ENCODE measurements around the gene NOX3.

Gene NOX3

DNA sequence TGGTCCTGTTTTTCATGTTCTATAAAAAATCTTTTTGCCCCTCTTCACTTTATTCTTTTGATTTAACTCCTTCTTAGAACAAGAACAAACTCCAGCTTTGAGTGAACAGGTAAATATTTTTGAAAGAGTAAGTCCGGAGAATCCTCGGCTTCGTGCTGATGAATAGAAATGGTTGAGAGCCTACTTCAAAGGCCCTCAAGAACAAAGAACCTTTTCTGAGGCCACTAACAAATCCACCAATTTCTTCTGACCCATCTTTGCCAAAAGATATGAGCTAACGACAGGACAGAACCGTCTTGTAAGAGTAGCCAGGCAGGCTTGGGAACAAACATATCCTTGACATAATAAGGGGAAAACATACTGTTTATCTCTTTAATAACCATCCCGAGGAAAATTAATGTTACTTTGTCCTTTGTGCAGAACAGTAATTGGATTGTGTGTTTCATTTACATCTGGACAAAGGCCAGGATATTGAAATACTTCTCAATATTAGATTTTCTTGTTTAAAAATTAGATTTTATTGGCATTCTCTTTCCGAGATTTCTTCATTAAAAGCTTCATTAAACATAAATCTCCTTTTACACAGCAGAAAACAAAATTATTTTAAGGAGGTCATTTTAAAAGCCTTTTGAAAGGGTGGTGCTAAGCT is 52.9 kb downstream of the NOX3 start:
- 100% methylated on average over 1 of the region's 7 CpGs; no CpG with 5 or more reads in 1 of the 2 experiments for WGBS, 2 experiments (ENCODE audit: insufficient coverage in 2 of 2)
- Histone ChIP-seq H3K9me3 (ENCODE audit: control insufficient read depth, low read length) (no peaks in the 10 kb centered on the region), H3K4me1 (ENCODE audit: control insufficient read depth, insufficient read depth, low read length, poor library complexity, severe bottlenecking) (no peaks in the 10 kb centered on the region), H3K4me3 (ENCODE audit: extremely low read depth, insufficient read depth, low read length, poor library complexity, severe bottlenecking) (no peak overlapping the region), H3K27ac (ENCODE audit: low read depth, low read length, severe bottlenecking) (no peak overlapping the region), H3K36me3 (ENCODE audit: control insufficient read depth, insufficient read depth, low read length) (no peaks in the 10 kb centered on the region)

- 83 to 93% methylated on average over 2 of the region's 2 CpGs for WGBS, 2 experiments (ENCODE audit: insufficient coverage in 2 of 2)
- no peak overlapping the region for H3K4me3 ChIP-seq (ENCODE audit: extremely low read depth, insufficient read depth, low read length, poor library complexity, severe bottlenecking)
- no peaks in the 10 kb centered on the region for H3K4me1 ChIP-seq (ENCODE audit: control insufficient read depth, insufficient read depth, low read length, poor library complexity, severe bottlenecking)
- no peaks in the 10 kb centered on the region for H3K9me3 ChIP-seq (ENCODE audit: control insufficient read depth, low read length)
- no peak overlapping the region for H3K27ac ChIP-seq (ENCODE audit: low read depth, low read length, severe bottlenecking)
- no peaks in the 10 kb centered on the region for H3K36me3 ChIP-seq (ENCODE audit: control insufficient read depth, insufficient read depth, low read length)
Measured at GRCh38 chr6:155400654-155400965, 55.0 kb downstream of the NOX3 start.

- H3K4me1 ChIP-seq (ENCODE audit: control insufficient read depth, insufficient read depth, low read length, poor library complexity, severe bottlenecking): no peaks in the 10 kb centered on the region
- no peaks in the 10 kb centered on the region for H3K36me3 ChIP-seq (ENCODE audit: control insufficient read depth, insufficient read depth, low read length)
- no peaks in the 10 kb centered on the region for H3K9me3 ChIP-seq (ENCODE audit: control insufficient read depth, low read length)
- no peak overlapping the region for H3K27ac ChIP-seq (ENCODE audit: low read depth, low read length, severe bottlenecking)
- WGBS, 2 experiments (ENCODE audit: insufficient coverage in 2 of 2): 90 to 91% methylated on average over 8 to 9 of the region's 15 CpGs
- no peak overlapping the region for H3K4me3 ChIP-seq (ENCODE audit: extremely low read depth, insufficient read depth, low read length, poor library complexity, severe bottlenecking)
Measured at GRCh38 chr6:155399745-155400653, 55.6 kb downstream of the NOX3 start.

- WGBS, 2 experiments (ENCODE audit: insufficient coverage in 2 of 2): 80 to 84% methylated on average over 4 of the region's 5 CpGs
- Histone ChIP-seq H3K27ac (ENCODE audit: low read depth, low read length, severe bottlenecking) (no peak overlapping the region), H3K36me3 (ENCODE audit: control insufficient read depth, insufficient read depth, low read length) (no peaks in the 10 kb centered on the region), H3K4me3 (ENCODE audit: extremely low read depth, insufficient read depth, low read length, poor library complexity, severe bottlenecking) (no peak overlapping the region), H3K4me1 (ENCODE audit: control insufficient read depth, insufficient read depth, low read length, poor library complexity, severe bottlenecking) (no peaks in the 10 kb centered on the region), H3K9me3 (ENCODE audit: control insufficient read depth, low read length) (no peaks in the 10 kb centered on the region)
Measured at GRCh38 chr6:155399062-155399744, 56.4 kb downstream of the NOX3 start.

GRCh38 chr6:155398701-155399061 is 57.0 kb downstream of the NOX3 start:
- Histone ChIP-seq H3K4me3 (ENCODE audit: extremely low read depth, insufficient read depth, low read length, poor library complexity, severe bottlenecking) (no peak overlapping the region), H3K36me3 (ENCODE audit: control insufficient read depth, insufficient read depth, low read length) (no peaks in the 10 kb centered on the region), H3K9me3 (ENCODE audit: control insufficient read depth, low read length) (no peaks in the 10 kb centered on the region), H3K4me1 (ENCODE audit: control insufficient read depth, insufficient read depth, low read length, poor library complexity, severe bottlenecking) (no peaks in the 10 kb centered on the region), H3K27ac (ENCODE audit: low read depth, low read length, severe bottlenecking) (no peak overlapping the region)
- WGBS, 2 experiments (ENCODE audit: insufficient coverage in 2 of 2): 89 to 90% methylated on average over 6 to 7 of the region's 7 CpGs

GRCh38 chr6:155398221-155398620 is 57.4 kb downstream of the NOX3 start:
- no peaks in the 10 kb centered on the region for H3K36me3 ChIP-seq (ENCODE audit: control insufficient read depth, insufficient read depth, low read length)
- no peaks in the 10 kb centered on the region for H3K4me1 ChIP-seq (ENCODE audit: control insufficient read depth, insufficient read depth, low read length, poor library complexity, severe bottlenecking)
- H3K27ac ChIP-seq (ENCODE audit: low read depth, low read length, severe bottlenecking): no peak overlapping the region
- H3K4me3 ChIP-seq (ENCODE audit: extremely low read depth, insufficient read depth, low read length, poor library complexity, severe bottlenecking): no peak overlapping the region
- WGBS, 2 experiments (ENCODE audit: insufficient coverage in 2 of 2): 88 to 93% methylated on average over 3 of the region's 3 CpGs
- H3K9me3 ChIP-seq (ENCODE audit: control insufficient read depth, low read length): no peaks in the 10 kb centered on the region

GRCh38 chr6:155397172-155397705 is 58.4 kb downstream of the NOX3 start:
- WGBS, 2 experiments (ENCODE audit: insufficient coverage in 2 of 2): 95 to 100% methylated on average over 2 of the region's 3 CpGs
- Histone ChIP-seq H3K4me1 (ENCODE audit: control insufficient read depth, insufficient read depth, low read length, poor library complexity, severe bottlenecking) (no peaks in the 10 kb centered on the region), H3K27ac (ENCODE audit: low read depth, low read length, severe bottlenecking) (no peak overlapping the region)

DNA sequence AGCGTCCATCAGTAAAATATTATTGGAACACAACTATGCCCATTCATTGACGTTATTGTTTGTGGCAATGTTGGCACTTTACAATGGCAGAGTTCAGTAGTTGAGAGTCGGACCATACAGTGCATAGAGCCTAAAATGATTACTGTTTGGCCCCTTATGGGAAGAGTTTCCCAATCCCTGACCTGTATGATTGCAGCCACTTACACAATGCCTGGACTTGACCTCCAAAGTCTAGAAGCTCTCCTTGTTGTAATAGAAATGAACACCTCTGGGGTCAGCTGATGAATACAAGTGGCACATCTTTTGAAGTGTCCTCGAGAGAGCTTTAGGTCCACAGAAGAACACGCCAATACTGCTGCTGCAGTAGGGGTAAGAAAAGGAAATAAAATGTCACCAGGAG is 59.0 kb downstream of the NOX3 start:
- Histone ChIP-seq H3K9me3 (ENCODE audit: control insufficient read depth, low read length) (no peaks in the 10 kb centered on the region), H3K4me3 (ENCODE audit: extremely low read depth, insufficient read depth, low read length, poor library complexity, severe bottlenecking) (no peak overlapping the region), H3K4me1 (ENCODE audit: control insufficient read depth, insufficient read depth, low read length, poor library complexity, severe bottlenecking) (no peaks in the 10 kb centered on the region), H3K36me3 (ENCODE audit: control insufficient read depth, insufficient read depth, low read length) (no peaks in the 10 kb centered on the region), H3K27ac (ENCODE audit: low read depth, low read length, severe bottlenecking) (no peak overlapping the region)
- 100% methylated on average over 4 of the region's 5 CpGs for WGBS, 2 experiments (ENCODE audit: insufficient coverage in 2 of 2)

More at GRCh38 chr6:155397172-155397705, 58.4 kb downstream of the NOX3 start:
- no peaks in the 10 kb centered on the region for H3K9me3 ChIP-seq (ENCODE audit: control insufficient read depth, low read length)
- H3K4me3 ChIP-seq (ENCODE audit: extremely low read depth, insufficient read depth, low read length, poor library complexity, severe bottlenecking): no peak overlapping the region
- H3K36me3 ChIP-seq (ENCODE audit: control insufficient read depth, insufficient read depth, low read length): no peaks in the 10 kb centered on the region

DNA sequence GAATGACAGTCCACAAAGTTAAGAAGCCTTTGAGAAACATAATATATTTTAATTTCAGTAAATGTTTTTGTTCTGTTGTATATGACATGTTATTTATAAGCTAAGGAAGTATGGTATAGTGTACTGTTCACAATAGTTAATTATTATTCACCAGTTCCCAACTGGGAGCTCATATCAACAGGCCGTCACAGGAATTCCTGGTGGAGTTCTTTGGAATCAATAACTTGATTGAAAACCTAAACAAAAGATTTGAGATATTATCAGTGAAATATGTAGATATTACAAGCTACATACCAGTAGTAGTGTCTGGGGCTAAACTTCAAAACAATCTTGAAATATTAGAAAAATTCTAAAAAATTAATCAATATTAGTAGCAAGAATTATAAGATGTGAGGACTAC is 60.3 kb downstream of the NOX3 start:
- WGBS, 2 experiments (ENCODE audit: insufficient coverage in 2 of 2): no CpG with 5 or more reads among the region's 1 CpG
- Histone ChIP-seq H3K4me3 (ENCODE audit: extremely low read depth, insufficient read depth, low read length, poor library complexity, severe bottlenecking) (no peak overlapping the region), H3K4me1 (ENCODE audit: control insufficient read depth, insufficient read depth, low read length, poor library complexity, severe bottlenecking) (no peaks in the 10 kb centered on the region), H3K9me3 (ENCODE audit: control insufficient read depth, low read length) (no peaks in the 10 kb centered on the region), H3K27ac (ENCODE audit: low read depth, low read length, severe bottlenecking) (no peak overlapping the region), H3K36me3 (ENCODE audit: control insufficient read depth, insufficient read depth, low read length) (no peaks in the 10 kb centered on the region)

DNA sequence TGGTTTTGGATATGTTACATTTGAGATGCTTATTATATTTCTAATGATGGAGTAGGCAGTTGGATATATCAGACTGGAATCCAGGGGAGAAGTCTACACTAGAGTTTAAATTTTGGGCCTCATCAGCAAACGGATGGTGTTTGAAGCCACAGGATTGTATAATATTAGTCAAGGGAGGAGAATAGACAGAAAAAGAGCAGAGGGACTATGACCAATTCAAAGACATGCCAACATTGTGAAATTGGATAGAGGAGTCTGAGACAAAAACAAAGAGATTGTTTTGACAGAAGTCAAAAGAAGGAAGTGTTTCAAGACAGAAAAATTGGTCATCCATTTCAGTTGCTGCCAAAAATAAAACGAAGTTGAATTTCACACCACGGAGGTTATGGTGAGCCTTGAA is 66.5 kb downstream of the NOX3 start:
- Histone ChIP-seq H3K36me3 (ENCODE audit: control insufficient read depth, insufficient read depth, low read length) (no peaks in the 10 kb centered on the region), H3K9me3 (ENCODE audit: control insufficient read depth, low read length) (no peaks in the 10 kb centered on the region), H3K4me3 (ENCODE audit: extremely low read depth, insufficient read depth, low read length, poor library complexity, severe bottlenecking) (no peak overlapping the region), H3K4me1 (ENCODE audit: control insufficient read depth, insufficient read depth, low read length, poor library complexity, severe bottlenecking) (no peaks in the 10 kb centered on the region), H3K27ac (ENCODE audit: low read depth, low read length, severe bottlenecking) (no peak overlapping the region)
- WGBS, 2 experiments (ENCODE audit: insufficient coverage in 2 of 2): 90 to 92% methylated on average over 1 to 3 of the region's 3 CpGs

Measured in mesodermal cell (in vitro differentiated cells).